HG02981 (cell line): ENCODE measurements around the gene BAZ2B.

Experiments used
- ATAC-seq: cut with Tn5 transposase; IDR thresholded peaks from one replicate; pipeline ENCODE4 v1.9.1; 2021; ENCODE audit warnings: mild to moderate bottlenecking, moderate library complexity; ENCODE audit not compliant: unreplicated experiment

The BAZ2B gene

DNA sequence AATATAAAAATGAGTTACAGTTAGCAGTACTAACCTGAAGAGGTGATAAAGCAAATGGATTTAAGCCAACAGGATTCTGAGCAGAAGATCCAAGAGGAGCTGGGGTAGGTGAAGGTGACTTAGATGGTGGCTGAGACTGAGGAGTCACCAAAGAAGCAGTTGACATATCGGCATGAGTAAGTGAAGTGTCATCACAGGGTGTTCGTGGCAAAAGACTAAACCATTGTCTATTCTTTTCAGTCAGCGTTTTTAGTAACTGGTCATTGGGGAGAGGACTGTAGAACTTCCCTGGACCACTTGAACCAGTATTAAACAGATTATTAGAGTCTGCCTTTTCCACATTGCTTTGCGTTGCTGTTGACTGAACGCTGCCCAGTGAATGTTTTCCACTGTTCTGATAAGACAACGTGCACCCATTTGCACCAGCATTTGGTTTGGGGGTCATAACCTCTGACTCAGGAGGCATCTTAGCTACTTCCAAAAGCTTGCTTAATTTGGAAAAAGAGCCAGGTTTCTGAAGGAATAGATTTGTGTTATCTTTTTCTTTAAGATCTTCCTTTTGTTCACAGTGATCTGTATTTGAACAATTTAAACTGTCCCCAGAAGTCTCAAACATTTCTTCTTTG is 266.6 kb downstream of the BAZ2B start:
- ATAC-seq, result no peak

GRCh38 chr2:159326569-159327255 is 289.6 kb downstream of the BAZ2B start:
- no peak for ATAC-seq

GRCh38 chr2:159322419-159322818 is 293.9 kb downstream of the BAZ2B start:
- ATAC-seq, result no peak

GRCh38 chr2:159317392-159318088 is 298.8 kb downstream of the BAZ2B start:
- ATAC-seq, result no peak

DNA sequence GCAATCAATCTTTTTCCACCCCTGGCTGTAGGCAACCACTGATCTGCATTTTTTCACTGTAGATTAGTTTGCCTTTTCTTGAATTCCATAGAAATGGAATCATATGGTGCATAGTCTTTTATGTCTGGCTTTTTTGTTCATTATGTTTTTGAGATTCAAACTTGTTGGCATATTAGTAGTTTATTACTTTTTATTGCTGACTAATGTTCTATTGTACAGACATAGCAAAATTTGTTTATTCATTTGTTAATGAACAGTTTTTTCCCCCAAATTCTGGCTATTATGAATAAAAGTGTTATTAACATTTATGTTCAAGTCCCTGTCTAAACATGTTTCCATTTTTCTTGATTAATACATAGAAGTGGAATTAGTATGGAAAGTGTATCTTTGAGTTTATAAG is 308.4 kb downstream of the BAZ2B start:
- ATAC-seq, result no peak

GRCh38 chr2:159300586-159300985 is 315.8 kb downstream of the BAZ2B start:
- ATAC-seq, result no peak

DNA sequence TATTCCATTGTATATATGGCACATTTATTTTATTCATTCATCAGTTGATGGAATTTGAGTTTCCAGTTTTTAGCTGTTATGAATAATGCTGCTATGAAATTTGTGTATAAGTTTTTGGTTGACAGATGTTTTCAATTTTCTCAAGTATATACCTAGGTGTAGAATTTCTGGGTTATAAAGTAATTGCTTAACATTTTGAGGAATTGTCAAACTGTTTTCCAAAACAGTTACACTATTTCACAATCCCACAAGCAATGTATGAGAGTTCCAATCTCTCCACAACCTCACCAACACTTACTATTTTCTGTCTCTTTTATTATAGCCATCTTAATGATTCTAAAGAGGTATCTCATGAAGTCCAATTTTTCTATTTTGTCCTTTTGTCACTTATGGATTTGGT is 317.4 kb downstream of the BAZ2B start:
- ATAC-seq, result no peak

GRCh38 chr2:159297042-159297707 is 319.2 kb downstream of the BAZ2B start:
- ATAC-seq, result no peak

DNA sequence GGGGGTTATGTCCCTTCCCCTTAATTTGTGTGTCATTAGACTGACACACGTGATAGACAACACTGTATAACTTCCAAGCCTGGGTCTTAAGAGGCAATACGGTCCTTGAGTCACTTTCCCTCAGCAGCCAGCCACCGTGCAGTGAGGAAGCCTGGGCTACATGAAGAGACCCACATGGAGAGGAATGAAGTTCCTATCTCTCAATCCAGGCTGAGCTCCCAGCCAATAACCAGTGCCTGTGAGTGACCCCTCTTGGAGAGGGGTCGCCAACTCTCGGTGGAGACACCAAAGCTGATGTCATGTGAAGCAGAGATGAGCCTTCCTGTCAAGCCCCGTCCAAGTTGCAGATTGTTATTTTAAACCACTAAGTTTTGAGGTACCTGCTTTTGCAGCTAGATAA is 324.2 kb downstream of the BAZ2B start:
- ATAC-seq, result no peak

- no peak for ATAC-seq
These were observed 325.9 kb downstream of the BAZ2B start for GRCh38 chr2:159290289-159290907.

- no peak for ATAC-seq
These were observed 328.6 kb downstream of the BAZ2B start for GRCh38 chr2:159287733-159288132.

GRCh38 chr2:159286709-159287441 is 329.5 kb downstream of the BAZ2B start:
- ATAC-seq, result peak; percentile 85

DNA sequence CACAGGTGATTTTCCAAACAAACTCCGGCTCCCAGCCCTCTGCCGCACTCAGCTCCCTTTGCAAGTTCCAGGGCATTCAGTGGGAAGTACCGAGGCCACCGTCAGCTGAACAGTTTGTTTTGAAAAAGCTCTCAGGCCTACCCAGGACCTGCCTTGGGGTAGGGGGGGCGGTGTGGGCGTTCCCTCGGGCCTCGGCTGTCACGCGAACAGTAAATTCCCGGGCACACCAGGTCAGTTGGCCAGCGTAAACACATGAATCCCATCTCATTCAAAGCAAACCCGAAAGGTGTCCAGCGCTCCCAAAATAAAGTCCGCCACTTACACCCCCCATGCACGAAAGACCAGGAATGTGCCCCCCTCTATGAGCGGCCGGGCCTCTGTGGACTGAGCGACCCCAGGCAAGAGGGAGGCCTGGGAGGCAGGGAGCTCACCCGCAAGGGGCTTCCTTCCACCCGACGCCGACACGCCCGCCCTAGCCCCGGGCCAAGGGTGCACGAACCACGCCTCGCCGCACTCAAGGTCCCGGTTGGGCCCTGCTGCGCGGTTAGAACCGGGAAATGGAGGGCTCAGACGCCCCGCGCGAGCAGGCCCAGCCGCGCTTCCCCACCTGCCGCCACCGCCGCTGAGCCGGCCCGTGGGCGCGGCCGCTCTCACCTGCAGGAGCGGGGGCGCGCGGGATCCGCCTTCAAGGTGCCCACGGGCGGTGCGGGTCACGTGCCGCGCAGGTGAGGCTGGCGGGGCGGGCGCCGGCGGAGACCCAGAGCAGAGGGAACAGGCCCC is 330.2 kb downstream of the BAZ2B start, which contains the start of gene WDSUB1:
TSS of gene WDSUB1 (minus strand) at position 775 of the 780 bp plus-strand sequence. CDS start 3,634 bp downstream, outside the sequence.
- ATAC-seq, result peak; percentile 15

DNA sequence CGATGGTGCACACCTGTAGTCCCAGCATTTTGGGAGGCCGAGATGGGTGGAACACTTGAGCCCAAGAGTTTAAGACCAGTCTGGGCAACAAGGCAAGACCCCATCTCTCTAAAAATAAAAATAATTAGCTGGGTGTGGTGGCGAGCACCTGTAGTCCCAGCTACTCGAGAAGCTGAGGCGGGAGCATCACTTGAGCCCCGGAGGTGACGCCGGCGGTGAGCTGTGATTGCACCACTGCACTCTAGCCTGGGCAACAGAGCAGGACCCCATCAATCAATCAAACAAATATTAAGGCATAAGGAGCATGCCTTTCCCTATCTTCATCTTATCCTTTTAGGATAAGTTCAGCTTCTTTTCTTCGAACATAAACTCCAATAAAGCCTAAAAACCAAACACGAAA is 330.9 kb downstream of the BAZ2B start:
- ATAC-seq, result no peak

- no peak for ATAC-seq
These were observed 332.8 kb downstream of the BAZ2B start for GRCh38 chr2:159283529-159283928.

DNA sequence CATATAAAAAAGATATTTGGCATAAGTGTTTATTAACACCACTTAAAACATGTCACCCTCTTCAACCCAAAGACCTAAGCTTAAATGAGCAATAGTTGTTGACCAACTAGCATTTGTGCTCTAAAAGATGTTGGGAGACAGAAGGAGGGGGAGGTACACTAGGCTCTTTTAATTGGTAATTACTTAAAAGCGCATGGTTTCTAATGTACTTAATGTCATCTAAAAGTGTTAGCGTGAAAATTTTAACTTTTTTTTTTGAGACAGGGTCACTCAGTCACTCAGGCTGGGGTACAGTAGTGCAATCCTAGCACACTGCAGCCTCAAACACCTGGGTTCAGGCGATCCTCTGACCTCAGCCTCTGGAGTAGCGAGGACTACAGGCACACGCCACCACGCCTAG is 335.3 kb downstream of the BAZ2B start:
- no peak for ATAC-seq

DNA sequence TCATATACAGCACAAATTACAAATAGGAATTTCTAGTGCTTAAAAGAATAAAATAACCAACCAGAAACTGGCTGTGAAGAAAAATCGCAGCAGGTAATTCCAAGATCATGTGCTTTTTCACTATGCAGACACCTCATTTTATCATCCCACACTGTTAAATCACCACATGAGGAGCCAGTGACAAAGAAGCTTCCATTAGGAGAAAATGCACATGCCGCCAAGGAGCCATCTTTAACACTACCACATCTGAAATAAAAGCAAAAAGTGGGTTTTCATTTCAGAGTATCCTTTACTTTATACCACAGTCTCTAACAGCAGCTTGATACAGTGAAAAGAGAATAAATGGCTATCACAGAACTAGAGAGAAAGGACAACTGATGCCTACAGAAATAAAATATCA is 336.6 kb downstream of the BAZ2B start:
- no peak for ATAC-seq

- ATAC-seq, result no peak
These were observed 341.2 kb downstream of the BAZ2B start for GRCh38 chr2:159275111-159275510.

DNA sequence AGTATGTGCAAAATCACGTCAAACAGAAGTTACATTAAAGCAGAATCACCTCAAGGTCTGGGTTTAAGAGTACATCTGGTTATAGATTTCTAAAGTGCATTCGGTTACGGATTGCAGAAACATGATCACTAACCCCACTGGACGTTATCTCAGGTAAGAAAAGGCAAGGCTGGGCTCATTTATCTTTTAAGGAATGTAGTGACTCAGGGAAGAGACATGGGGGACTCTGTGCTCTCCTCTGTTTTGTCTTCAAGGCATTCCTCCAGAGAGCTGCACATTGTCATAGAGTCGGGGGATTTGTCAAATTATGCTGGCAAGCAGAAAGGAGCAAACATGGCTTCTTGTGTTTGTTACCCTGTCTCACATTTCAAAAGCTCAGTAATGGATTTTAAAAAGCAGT is 344.2 kb downstream of the BAZ2B start:
- ATAC-seq, result no peak
